Body of pancreas (tissue), 4 donors: ENCODE measurements around the gene KRT71.

Experiments used
- CTCF ChIP-seq, 7 experiments: fragments of 450-650 bp in 4 of 7; fragments of 200-600 bp in 3 of 7; sonication (generic) in 3 of 7; IDR thresholded peaks; one replicate each; pipeline ENCODE4 v1.5.1; 2016 to 2019; ENCODE audit warnings: antibody characterized with exemption in 7 of 7
- POLR2A ChIP-seq, 3 donors: fragments of 450-650 bp; IDR thresholded peaks; one replicate each; pipeline ENCODE4 v1.6.1; 2016; ENCODE audit warnings: antibody characterized with exemption in 3 of 3, mild to moderate bottlenecking in 2 of 3

- TF ChIP-seq POLR2A (IDR thresholded peaks at IDR 0.05) = no peak
- no peak for TF ChIP-seq CTCF (IDR thresholded peaks at IDR 0.05)
Measured at GRCh38 chr12:52521175-52521567, 31.8 kb downstream of the KRT71 start.
